MM.1S (cell line): ENCODE data around the gene LDLRAD4.

Experiments used
- CTCF ChIP-seq: fragments of 300-600 bp; sonication (generic); IDR thresholded peaks from 2 replicates; pipeline ENCODE4 v1.5.1; 2016; ENCODE audit warnings: antibody characterized with exemption, low read length, mixed read lengths
- EZH2 ChIP-seq: fragments of 300-600 bp; sonication (generic); optimal IDR thresholded peaks from 2 replicates; pipeline ENCODE3; 2017; ENCODE audit warnings: low read depth, mild to moderate bottlenecking, antibody characterized with exemption, low read length, mixed read lengths

DNA sequence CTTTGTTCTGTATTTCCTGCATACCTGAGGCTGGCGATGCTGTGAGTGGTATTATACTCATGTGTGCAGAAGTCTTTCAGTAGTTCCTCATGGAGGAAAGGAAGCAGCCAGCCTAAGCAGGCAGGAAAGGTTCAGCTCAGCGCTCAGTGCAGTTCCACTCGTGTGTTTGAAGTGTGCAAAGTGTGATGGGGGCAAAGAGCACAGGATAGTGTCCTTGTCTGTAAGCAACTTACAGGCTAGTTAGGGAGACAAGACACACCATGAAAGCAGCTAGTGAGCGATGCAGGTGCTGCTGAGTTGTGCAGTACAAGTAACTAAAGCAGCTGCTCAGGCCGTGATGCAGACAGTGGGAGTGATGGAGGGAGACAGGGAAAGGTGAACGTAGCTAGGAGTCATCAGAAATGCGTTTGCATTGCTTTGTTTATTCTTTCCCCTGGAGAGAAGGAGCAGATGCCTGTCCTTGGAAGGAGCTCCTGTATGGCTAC is 146.2 kb downstream of the LDLRAD4 start:
- no peak for TF ChIP-seq CTCF
- no peak for TF ChIP-seq EZH2
